ENCODE data around the gene FAM131C.
A peak's percentile ranks its signal among the peaks of the same experiment; 100 is the strongest.

FAM131C gene

GRCh38 chr1:16087733-16088132, 14.3 kb upstream of the FAM131C start:
- in situ Hi-C loops (cut with HindIII; ENCODE audit: low sequenced_read_pairs), result no loop called here
- DNase-seq (ENCODE audit: low read depth, low spot score), result no peak
- no peak overlapping the region for H3K4me3 ChIP-seq (ENCODE audit: low read depth, low read length)
- TF ChIP-seq, protein P1, sequence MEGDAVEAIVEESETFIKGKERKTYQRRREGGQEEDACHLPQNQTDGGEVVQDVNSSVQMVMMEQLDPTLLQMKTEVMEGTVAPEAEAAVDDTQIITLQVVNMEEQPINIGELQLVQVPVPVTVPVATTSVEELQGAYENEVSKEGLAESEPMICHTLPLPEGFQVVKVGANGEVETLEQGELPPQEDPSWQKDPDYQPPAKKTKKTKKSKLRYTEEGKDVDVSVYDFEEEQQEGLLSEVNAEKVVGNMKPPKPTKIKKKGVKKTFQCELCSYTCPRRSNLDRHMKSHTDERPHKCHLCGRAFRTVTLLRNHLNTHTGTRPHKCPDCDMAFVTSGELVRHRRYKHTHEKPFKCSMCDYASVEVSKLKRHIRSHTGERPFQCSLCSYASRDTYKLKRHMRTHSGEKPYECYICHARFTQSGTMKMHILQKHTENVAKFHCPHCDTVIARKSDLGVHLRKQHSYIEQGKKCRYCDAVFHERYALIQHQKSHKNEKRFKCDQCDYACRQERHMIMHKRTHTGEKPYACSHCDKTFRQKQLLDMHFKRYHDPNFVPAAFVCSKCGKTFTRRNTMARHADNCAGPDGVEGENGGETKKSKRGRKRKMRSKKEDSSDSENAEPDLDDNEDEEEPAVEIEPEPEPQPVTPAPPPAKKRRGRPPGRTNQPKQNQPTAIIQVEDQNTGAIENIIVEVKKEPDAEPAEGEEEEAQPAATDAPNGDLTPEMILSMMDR (IDR thresholded peaks at IDR 0.05; ENCODE audit: low read depth, low read length), result no peak

GRCh38 chr1:16085522-16085921, 12.1 kb upstream of the FAM131C start:
- H3K4me3 ChIP-seq (ENCODE audit: low read depth, low read length), result no peak overlapping the region
- DNase-seq (ENCODE audit: low read depth, low spot score), result no peak
- in situ Hi-C loops (cut with HindIII; ENCODE audit: low sequenced_read_pairs), result no loop called here
- TF ChIP-seq, protein P1 (IDR thresholded peaks at IDR 0.05; ENCODE audit: low read depth, low read length), result no peak

GRCh38 chr1:16083486-16083885, 10.0 kb upstream of the FAM131C start:
- TF ChIP-seq, protein P1 (IDR thresholded peaks at IDR 0.05; ENCODE audit: low read depth, low read length), result no peak
- DNase-seq (ENCODE audit: low read depth, low spot score), result no peak
- H3K4me3 ChIP-seq (ENCODE audit: low read depth, low read length), result no peak overlapping the region
- in situ Hi-C loops (cut with HindIII; ENCODE audit: low sequenced_read_pairs), result no loop called here

- in situ Hi-C loops (cut with HindIII; ENCODE audit: low sequenced_read_pairs), result no loop called here
- no peak overlapping the region for H3K4me3 ChIP-seq (ENCODE audit: low read depth, low read length)
- TF ChIP-seq, protein P1 (IDR thresholded peaks at IDR 0.05; ENCODE audit: low read depth, low read length), result peak; percentile 96
- DNase-seq (ENCODE audit: low read depth, low spot score), result peak; percentile 54
These were observed 9.0 kb upstream of the FAM131C start for GRCh38 chr1:16082283-16083038.

DNA sequence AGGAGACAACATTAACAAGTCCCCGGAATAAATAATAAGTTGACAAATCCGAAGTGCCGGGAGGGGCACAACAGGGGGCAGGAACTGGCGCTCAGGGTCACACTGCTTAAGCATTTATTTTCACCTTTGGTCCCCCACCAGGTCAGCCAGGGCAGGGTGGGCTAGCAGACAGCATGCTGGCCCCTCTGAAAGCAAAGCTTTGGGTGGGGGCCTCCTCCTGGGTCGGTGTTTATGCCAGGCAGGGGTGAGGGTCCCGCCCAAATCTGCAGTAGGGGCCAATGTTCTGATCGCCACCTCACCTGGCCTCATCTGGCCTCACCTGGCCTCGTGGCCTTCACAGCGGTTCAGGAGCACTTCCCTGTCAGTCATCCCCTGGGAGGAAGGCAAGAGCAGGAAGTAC, 8.2 kb upstream of the FAM131C start:
- no peak overlapping the region for H3K4me3 ChIP-seq (ENCODE audit: low read depth, low read length)
- TF ChIP-seq, protein P1 (IDR thresholded peaks at IDR 0.05; ENCODE audit: low read depth, low read length), result no peak
- no peak for DNase-seq (ENCODE audit: low read depth, low spot score)
- in situ Hi-C loops (cut with HindIII; ENCODE audit: low sequenced_read_pairs), result no loop called here

- in situ Hi-C loops (cut with HindIII; ENCODE audit: low sequenced_read_pairs), result no loop called here
- TF ChIP-seq, protein P1 (IDR thresholded peaks at IDR 0.05; ENCODE audit: low read depth, low read length), result no peak
- no peak overlapping the region for H3K4me3 ChIP-seq (ENCODE audit: low read depth, low read length)
- DNase-seq (ENCODE audit: low read depth, low spot score), result no peak
These were observed 7.1 kb upstream of the FAM131C start for GRCh38 chr1:16080422-16081150.

All from astrocyte of the spinal cord (primary cell).